ENCODE results near the gene ADGRL3. TPM values are rescaled to one million over a fixed set of nuclear protein-coding genes. Genes with fewer than 3 reads are reported as not detected.

Gene ADGRL3
- total and polyA plus RNA-seq, 2 donors (not counting 1 experiment from before 2014, with no cell fraction given), result under 0.01 to 0.05 TPM

- Histone ChIP-seq H3K4me3 (replicated peaks in 1 of 4; ENCODE audit: control extremely low read depth in 1 of 4, insufficient read depth in 1 of 4, low read depth in 3 of 4, low read length in 4 of 4) (no peak overlapping the region), H3K4me2 (ENCODE audit: extremely low read depth, insufficient read depth, low read length) (no peak overlapping the region), H4K20me1 (ENCODE audit: control insufficient read depth, extremely low read depth, insufficient read depth, low read length) (no peaks in the 10 kb centered on the region), H3K27ac (ENCODE audit: insufficient read depth, low read length) (no peak overlapping the region), H3K4me1 (ENCODE audit: control insufficient read depth, extremely low read depth, insufficient read depth, low read length) (no peaks in the 10 kb centered on the region), H3K27me3 (ENCODE audit: control insufficient read depth, insufficient read depth, low read length) (no peaks in the 10 kb centered on the region), H3K9ac (ENCODE audit: insufficient read depth, low read length) (no peak overlapping the region), H3K9me3 (ENCODE audit: control insufficient read depth, insufficient read depth, low read depth, low read length) (no peaks in the 10 kb centered on the region), H3K36me3 (ENCODE audit: control insufficient read depth, insufficient read depth, low read length) (no peaks in the 10 kb centered on the region), H2AFZ (ENCODE audit: low read length) (no peak overlapping the region), H3K79me2 (ENCODE audit: control insufficient read depth, insufficient read depth, low read length) (no peaks in the 10 kb centered on the region)
- DNase-seq (ENCODE audit: low read depth in 2 of 2), result peak in 1 of 2 donors; percentile 3
- TF ChIP-seq CTCF (conservative IDR thresholded peaks at IDR 0.05 in 1 of 2, IDR thresholded peaks at IDR 0.05 in 1 of 2; ENCODE audit: low read depth in 1 of 2, low read length in 2 of 2) (no peak), EZH2 (IDR thresholded peaks at IDR 0.05; ENCODE audit: low read length, missing control alignments) (no peak)
Measured at GRCh38 chr4:61628282-61628681, 428.2 kb downstream of the ADGRL3 start.

- Histone ChIP-seq H2AFZ (ENCODE audit: low read length) (no peak overlapping the region), H3K27me3 (ENCODE audit: control insufficient read depth, insufficient read depth, low read length) (no peaks in the 10 kb centered on the region), H3K36me3 (ENCODE audit: control insufficient read depth, insufficient read depth, low read length) (no peaks in the 10 kb centered on the region), H3K27ac (ENCODE audit: insufficient read depth, low read length) (no peak overlapping the region), H3K4me3 (replicated peaks in 1 of 4; ENCODE audit: control extremely low read depth in 1 of 4, insufficient read depth in 1 of 4, low read depth in 3 of 4, low read length in 4 of 4) (no peak overlapping the region), H4K20me1 (ENCODE audit: control insufficient read depth, extremely low read depth, insufficient read depth, low read length) (no peaks in the 10 kb centered on the region), H3K4me1 (ENCODE audit: control insufficient read depth, extremely low read depth, insufficient read depth, low read length) (no peaks in the 10 kb centered on the region), H3K9ac (ENCODE audit: insufficient read depth, low read length) (no peak overlapping the region), H3K9me3 (ENCODE audit: control insufficient read depth, insufficient read depth, low read depth, low read length) (no peaks in the 10 kb centered on the region), H3K79me2 (ENCODE audit: control insufficient read depth, insufficient read depth, low read length) (no peaks in the 10 kb centered on the region), H3K4me2 (ENCODE audit: extremely low read depth, insufficient read depth, low read length) (no peak overlapping the region)
- DNase-seq (ENCODE audit: low read depth in 2 of 2), result no peak
- TF ChIP-seq CTCF (conservative IDR thresholded peaks at IDR 0.05 in 1 of 2, IDR thresholded peaks at IDR 0.05 in 1 of 2; ENCODE audit: low read depth in 1 of 2, low read length in 2 of 2) (no peak), EZH2 (IDR thresholded peaks at IDR 0.05; ENCODE audit: low read length, missing control alignments) (no peak)
Measured at GRCh38 chr4:61628727-61629126, 428.6 kb downstream of the ADGRL3 start.

- no peaks in the 10 kb centered on the region for H3K79me2 ChIP-seq (ENCODE audit: control insufficient read depth, insufficient read depth, low read length)
- DNase-seq (ENCODE audit: low read depth in 2 of 2), result peak in 1 of 2 donors; percentile 9
- no peak overlapping the region for H2AFZ ChIP-seq (ENCODE audit: low read length)
- no peak overlapping the region for H3K4me2 ChIP-seq (ENCODE audit: extremely low read depth, insufficient read depth, low read length)
- H3K4me1 ChIP-seq (ENCODE audit: control insufficient read depth, extremely low read depth, insufficient read depth, low read length), result no peaks in the 10 kb centered on the region
- no peak overlapping the region for H3K9ac ChIP-seq (ENCODE audit: insufficient read depth, low read length)
- H4K20me1 ChIP-seq (ENCODE audit: control insufficient read depth, extremely low read depth, insufficient read depth, low read length), result no peaks in the 10 kb centered on the region
- no peaks in the 10 kb centered on the region for H3K36me3 ChIP-seq (ENCODE audit: control insufficient read depth, insufficient read depth, low read length)
- no peak overlapping the region for H3K27ac ChIP-seq (ENCODE audit: insufficient read depth, low read length)
- H3K27me3 ChIP-seq (ENCODE audit: control insufficient read depth, insufficient read depth, low read length), result no peaks in the 10 kb centered on the region
- H3K9me3 ChIP-seq (ENCODE audit: control insufficient read depth, insufficient read depth, low read depth, low read length), result no peaks in the 10 kb centered on the region
- no peak for TF ChIP-seq CTCF (conservative IDR thresholded peaks at IDR 0.05 in 1 of 2, IDR thresholded peaks at IDR 0.05 in 1 of 2; ENCODE audit: low read depth in 1 of 2, low read length in 2 of 2)
- TF ChIP-seq EZH2 (IDR thresholded peaks at IDR 0.05; ENCODE audit: low read length, missing control alignments), result no peak
- no peak overlapping the region for H3K4me3 ChIP-seq (replicated peaks in 1 of 4; ENCODE audit: control extremely low read depth in 1 of 4, insufficient read depth in 1 of 4, low read depth in 3 of 4, low read length in 4 of 4)
Measured at GRCh38 chr4:61630548-61630947, 430.4 kb downstream of the ADGRL3 start.
